ENCODE results near the gene KIF2C. TPM values are rescaled to one million over a fixed set of nuclear protein-coding genes. Genes with fewer than 3 reads are reported as not detected.
A peak's percentile ranks its signal among the peaks of the same experiment; 100 is the strongest.
"Not testable (repeated sequence)": the region's sequence is repeated elsewhere in the genome, so short reads cannot be mapped to it uniquely, and the experiment has no call there.

KIF2C gene
- total and polyA plus RNA-seq, 2 donors (not counting 1 experiment from before 2014, with no cell fraction given), result 0.25 to 0.69 TPM

GRCh38 chr1:44735992-44736391 lies 3.6 kb upstream of the KIF2C start:
- Histone ChIP-seq H4K20me1 (ENCODE audit: control insufficient read depth, insufficient read depth, low read length, poor library complexity, severe bottlenecking) (no peaks in the 10 kb centered on the region), H3K79me2 (ENCODE audit: control insufficient read depth, insufficient read depth, low read length) (peaks cover 7% of the 10 kb centered on the region), H3K27me3 (replicated peaks in 1 of 4; ENCODE audit: control extremely low read depth in 1 of 4, control insufficient read depth in 3 of 4, insufficient read depth in 4 of 4, low read length in 3 of 4) (no peaks in the 10 kb centered on the region), H3K27ac (ENCODE audit: low read length in 2 of 2) (no peak overlapping the region), H3K4me3 (ENCODE audit: control extremely low read depth in 1 of 5, extremely low read depth in 1 of 5, insufficient read depth in 1 of 5, low read depth in 2 of 5, low read length in 4 of 5) (no peak overlapping the region), H2AFZ (ENCODE audit: insufficient read depth, low read depth, low read length, poor library complexity, severe bottlenecking) (no peak overlapping the region), H3K4me1 (ENCODE audit: control insufficient read depth in 2 of 2, insufficient read depth in 2 of 2, low read length in 2 of 2) (peaks cover 7 to 18% of the 10 kb centered on the region in 2 donors), H3K9me3 (ENCODE audit: control extremely low read depth in 1 of 3, control insufficient read depth in 2 of 3, insufficient read depth in 1 of 3, low read length in 2 of 3) (peaks cover 0 to 4% (median 0%) of the 10 kb centered on the region in 3 donors), H3K36me3 (replicated peaks in 1 of 2; ENCODE audit: control extremely low read depth in 1 of 2, control insufficient read depth in 1 of 2, extremely low read depth in 1 of 2, insufficient read depth in 2 of 2, low read length in 1 of 2) (no peaks in the 10 kb centered on the region), H3K9ac (ENCODE audit: low read length) (no peak overlapping the region), H3K4me2 (replicated peaks; ENCODE audit: low read depth, low read length, poor library complexity, severe bottlenecking) (no peak overlapping the region)
- ATAC-seq (ENCODE audit: low read depth) (no peak), DNase-seq (no peak)
- TF ChIP-seq, protein P1, sequence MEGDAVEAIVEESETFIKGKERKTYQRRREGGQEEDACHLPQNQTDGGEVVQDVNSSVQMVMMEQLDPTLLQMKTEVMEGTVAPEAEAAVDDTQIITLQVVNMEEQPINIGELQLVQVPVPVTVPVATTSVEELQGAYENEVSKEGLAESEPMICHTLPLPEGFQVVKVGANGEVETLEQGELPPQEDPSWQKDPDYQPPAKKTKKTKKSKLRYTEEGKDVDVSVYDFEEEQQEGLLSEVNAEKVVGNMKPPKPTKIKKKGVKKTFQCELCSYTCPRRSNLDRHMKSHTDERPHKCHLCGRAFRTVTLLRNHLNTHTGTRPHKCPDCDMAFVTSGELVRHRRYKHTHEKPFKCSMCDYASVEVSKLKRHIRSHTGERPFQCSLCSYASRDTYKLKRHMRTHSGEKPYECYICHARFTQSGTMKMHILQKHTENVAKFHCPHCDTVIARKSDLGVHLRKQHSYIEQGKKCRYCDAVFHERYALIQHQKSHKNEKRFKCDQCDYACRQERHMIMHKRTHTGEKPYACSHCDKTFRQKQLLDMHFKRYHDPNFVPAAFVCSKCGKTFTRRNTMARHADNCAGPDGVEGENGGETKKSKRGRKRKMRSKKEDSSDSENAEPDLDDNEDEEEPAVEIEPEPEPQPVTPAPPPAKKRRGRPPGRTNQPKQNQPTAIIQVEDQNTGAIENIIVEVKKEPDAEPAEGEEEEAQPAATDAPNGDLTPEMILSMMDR (IDR thresholded peaks at IDR 0.05), result no peak
- TF ChIP-seq EZH2 (IDR thresholded peaks at IDR 0.05; ENCODE audit: borderline replicate concordance, insufficient read depth, low read depth, low read length, poor library complexity, severe bottlenecking), result no peak
- H3K4me1 Mint-ChIP-seq, result peaks cover 22% of the 10 kb centered on the region
- ChIA-PET POLR2A (interaction anchor here (0.6 to 1.4 kb wide), 4 partner anchors 40 to 834 kb away, joined by 3 to 5 read pairs (median 4); no protein-coding TSS in a partner anchor), CTCF (interaction anchor here (0.7 to 1.8 kb wide), 2 partner anchors 9 to 39 kb away, joined by 3 to 7 read pairs; no protein-coding TSS in a partner anchor)
- intact Hi-C loops (cut with micrococcal nuclease), result loop anchor here (10.0 kb wide), 1 partner anchor 949 kb away; the partner anchor contains the start of genes GPBP1L1 and TMEM69
- no peak overlapping the region for H3K27ac Mint-ChIP-seq
- H3K4me3 Mint-ChIP-seq, result no peak overlapping the region
- no CpG with 5 or more reads among the region's 1 CpG for WGBS (ENCODE audit: insufficient coverage)
- no peaks in the 10 kb centered on the region for H3K9me3 Mint-ChIP-seq (ENCODE audit: insufficient read depth)
- H3K27me3 Mint-ChIP-seq, result no peaks in the 10 kb centered on the region

- POLR2A ChIA-PET, result interaction anchor here (0.6 to 0.7 kb wide), 3 partner anchors 17 to 558 kb away, joined by 3 to 5 read pairs (median 3); no protein-coding TSS in a partner anchor
- H3K9me3 Mint-ChIP-seq (ENCODE audit: insufficient read depth); H3K9me3 ChIP-seq (ENCODE audit: control extremely low read depth in 1 of 3, control insufficient read depth in 2 of 3, insufficient read depth in 1 of 3, low read length in 2 of 3); CTCF ChIA-PET; ATAC-seq (ENCODE audit: low read depth); H3K27me3 Mint-ChIP-seq; H3K36me3 ChIP-seq (replicated peaks in 1 of 2; ENCODE audit: control extremely low read depth in 1 of 2, control insufficient read depth in 1 of 2, extremely low read depth in 1 of 2, insufficient read depth in 2 of 2, low read length in 1 of 2); H4K20me1 ChIP-seq (ENCODE audit: control insufficient read depth, insufficient read depth, low read length, poor library complexity, severe bottlenecking); DNase-seq; H3K27me3 ChIP-seq (replicated peaks in 1 of 4; ENCODE audit: control extremely low read depth in 1 of 4, control insufficient read depth in 3 of 4, insufficient read depth in 4 of 4, low read length in 3 of 4); H3K79me2 ChIP-seq (ENCODE audit: control insufficient read depth, insufficient read depth, low read length): not testable (repeated sequence)
- peak overlapping the region; percentile 95 for H3K4me3 Mint-ChIP-seq
- Histone ChIP-seq H3K27ac (ENCODE audit: low read length in 2 of 2) (peak overlapping the region; percentile 60 to 85), H3K9ac (ENCODE audit: low read length) (peak overlapping the region; percentile 90), H3K4me2 (replicated peaks; ENCODE audit: low read depth, low read length, poor library complexity, severe bottlenecking) (peak overlapping the region; percentile 96), H3K4me3 (ENCODE audit: control extremely low read depth in 1 of 5, extremely low read depth in 1 of 5, insufficient read depth in 1 of 5, low read depth in 2 of 5, low read length in 4 of 5) (peak overlapping the region; percentile 54 to 90 (median 87)), H2AFZ (ENCODE audit: insufficient read depth, low read depth, low read length, poor library complexity, severe bottlenecking) (peak overlapping the region; percentile 96), H3K4me1 (ENCODE audit: control insufficient read depth in 2 of 2, insufficient read depth in 2 of 2, low read length in 2 of 2) (peaks cover 7 to 12% of the 10 kb centered on the region in 2 donors)
- no CpG with 5 or more reads among the region's 1 CpG for WGBS (ENCODE audit: insufficient coverage)
- H3K27ac Mint-ChIP-seq, result peak overlapping the region; percentile 93
- intact Hi-C loops (cut with micrococcal nuclease), result loop anchor here (1.0 to 10.0 kb wide), 9 partner anchors 8 to 946 kb away; partner anchors contain the start of genes ARMH1, EIF2B3, GPBP1L1 and PLK3
- peaks cover 17% of the 10 kb centered on the region for H3K4me1 Mint-ChIP-seq
Measured at GRCh38 chr1:44738953-44739306, 707 bp upstream of the KIF2C start.

Data from B cell (primary cell).